Dermis microvascular lymphatic vessel endothelial cell (primary cell): Measurements from ENCODE around the gene CCDC102A. TPM values are rescaled to one million over a fixed set of nuclear protein-coding genes. Genes with fewer than 3 reads are reported as not detected.
A peak's percentile ranks its signal among the peaks of the same experiment; 100 is the strongest.

Experiments
- DNase-seq, 2 donors: peaks; one replicate each; pipeline versions ENCODE4 v3.0.0 to v3.0.0-alpha.2; 2010; ENCODE audit warnings: low read depth in 2 of 2
- total RNA-seq: library from RNA; depleted of rRNA; stranded (reverse); fragments of >200 nt; gene quantifications from 2 replicates; pipeline ENCODE4 v1.2.1, GENCODE V29; 2014

CCDC102A gene
- total RNA-seq, 1 donor from 2014 or later: 8.9 TPM

DNA sequence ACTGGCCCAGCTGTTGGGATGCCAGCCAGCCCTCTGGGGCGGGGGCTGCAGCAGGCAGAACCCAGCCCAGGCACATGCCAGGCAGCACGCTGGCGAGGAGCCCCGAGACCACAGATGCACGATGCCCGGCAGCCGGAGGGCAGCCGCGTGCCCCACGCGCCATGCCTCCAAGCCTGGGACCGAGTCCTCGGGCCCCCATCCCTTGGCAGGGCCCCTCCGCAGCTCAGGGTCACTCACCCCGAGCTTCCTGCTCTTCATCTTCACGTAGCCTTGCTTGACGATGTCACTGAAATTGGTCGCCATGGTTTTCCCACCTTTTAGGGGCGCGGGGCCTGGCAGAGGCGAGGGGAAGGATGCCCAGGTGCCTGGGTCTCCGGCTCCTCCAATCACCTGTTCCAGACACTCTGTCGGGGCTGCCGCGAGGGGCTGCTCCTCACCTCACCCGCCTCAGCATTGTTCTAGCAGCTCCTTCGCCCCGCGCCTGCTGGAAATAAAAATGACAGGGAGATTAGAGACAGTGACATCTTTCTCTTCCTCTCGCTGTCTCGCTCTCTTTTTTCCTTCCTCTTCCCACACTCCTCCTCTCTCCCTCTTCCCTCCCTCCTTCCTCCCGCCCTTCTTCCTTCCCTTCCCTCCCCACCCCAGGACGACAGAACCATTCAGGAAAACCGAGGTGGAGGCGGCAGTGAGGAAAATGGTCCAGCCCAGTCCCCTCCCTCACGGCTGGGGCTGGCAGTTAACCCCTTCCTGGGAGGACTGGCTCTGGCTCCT lies 57.0 kb downstream of the CCDC102A start:
- DNase-seq: peak in 1 of 2 donors; percentile 43

GRCh38 chr16:57478396-57479204 lies 57.8 kb downstream of the CCDC102A start:
- DNase-seq: no peak

DNA sequence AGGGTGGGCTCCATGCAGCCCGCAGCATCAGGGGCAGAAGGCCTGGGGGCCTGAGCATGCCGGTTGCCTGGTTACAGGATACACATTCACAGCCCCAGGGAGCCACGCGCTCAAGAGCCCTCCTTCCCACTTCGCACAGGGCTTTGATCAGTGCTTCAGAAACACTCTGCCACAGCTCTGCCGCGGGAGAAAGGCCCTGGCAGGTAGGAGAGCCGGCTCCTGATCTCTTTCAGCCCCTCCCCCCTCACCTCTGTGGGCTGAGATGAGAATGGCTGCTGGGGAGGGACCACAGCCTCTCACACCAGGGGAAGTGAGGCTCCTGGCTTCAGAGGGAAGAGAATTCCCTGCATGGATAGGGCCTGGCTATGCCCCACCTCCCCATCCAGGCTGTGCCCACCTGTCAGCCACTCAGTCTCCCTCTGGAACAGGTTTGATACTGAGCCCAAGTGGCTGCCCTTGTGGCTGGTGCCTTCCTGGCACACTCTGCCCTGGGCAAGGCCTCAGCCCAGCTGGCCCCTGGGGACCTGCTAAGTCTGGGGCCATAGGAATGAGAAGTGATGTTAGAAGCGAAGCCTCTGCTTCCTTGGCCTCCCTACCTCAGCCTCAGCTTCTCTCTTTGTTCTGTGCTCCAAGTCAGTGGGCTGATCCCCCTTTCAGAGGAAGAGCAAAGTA lies 58.7 kb downstream of the CCDC102A start:
- no peak for DNase-seq

DNA sequence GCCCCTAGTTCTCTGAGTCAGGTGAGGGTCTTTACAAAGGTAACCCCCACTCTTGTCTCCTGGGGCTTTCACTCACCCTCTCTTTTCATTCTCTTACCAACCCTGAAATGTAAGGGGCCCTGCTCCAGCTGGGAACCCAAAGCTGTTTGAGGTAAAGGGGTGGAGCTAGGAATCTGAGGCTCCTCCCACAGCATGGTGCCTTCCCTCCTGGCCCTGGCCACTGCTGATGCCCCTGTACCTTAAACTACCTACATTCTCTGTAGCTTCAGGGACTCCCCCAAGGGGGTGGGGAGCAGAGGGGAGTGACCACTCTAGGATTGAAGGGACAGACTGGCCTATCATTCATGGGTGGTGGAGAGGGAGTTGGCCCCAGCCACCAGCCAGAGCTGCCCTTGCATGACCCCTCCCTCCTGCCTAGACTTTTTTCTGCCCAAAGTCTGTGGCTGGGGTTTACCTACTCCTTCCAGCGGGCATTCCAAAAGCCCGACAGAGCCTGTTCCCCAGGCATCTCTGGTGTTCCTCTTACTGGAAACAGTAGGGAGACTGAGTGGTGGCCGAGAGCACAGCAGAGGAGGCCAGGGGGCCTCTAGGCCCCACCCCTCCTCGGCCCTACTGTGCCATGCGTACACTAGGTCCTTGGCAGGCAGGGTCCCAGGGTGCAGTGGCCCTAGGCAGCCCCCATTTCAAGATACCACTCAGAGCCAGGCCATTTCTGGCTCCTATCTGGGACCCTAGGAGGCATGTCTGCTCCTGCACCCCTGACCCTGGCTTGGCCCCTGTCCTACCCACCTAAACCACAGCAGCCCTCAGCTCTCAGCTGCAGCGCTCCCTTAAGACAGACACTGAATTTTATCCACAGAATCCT lies 59.6 kb downstream of the CCDC102A start:
- DNase-seq: no peak

GRCh38 chr16:57475711-57476339 lies 60.5 kb downstream of the CCDC102A start:
- DNase-seq: peak; percentile 12 to 71

DNA sequence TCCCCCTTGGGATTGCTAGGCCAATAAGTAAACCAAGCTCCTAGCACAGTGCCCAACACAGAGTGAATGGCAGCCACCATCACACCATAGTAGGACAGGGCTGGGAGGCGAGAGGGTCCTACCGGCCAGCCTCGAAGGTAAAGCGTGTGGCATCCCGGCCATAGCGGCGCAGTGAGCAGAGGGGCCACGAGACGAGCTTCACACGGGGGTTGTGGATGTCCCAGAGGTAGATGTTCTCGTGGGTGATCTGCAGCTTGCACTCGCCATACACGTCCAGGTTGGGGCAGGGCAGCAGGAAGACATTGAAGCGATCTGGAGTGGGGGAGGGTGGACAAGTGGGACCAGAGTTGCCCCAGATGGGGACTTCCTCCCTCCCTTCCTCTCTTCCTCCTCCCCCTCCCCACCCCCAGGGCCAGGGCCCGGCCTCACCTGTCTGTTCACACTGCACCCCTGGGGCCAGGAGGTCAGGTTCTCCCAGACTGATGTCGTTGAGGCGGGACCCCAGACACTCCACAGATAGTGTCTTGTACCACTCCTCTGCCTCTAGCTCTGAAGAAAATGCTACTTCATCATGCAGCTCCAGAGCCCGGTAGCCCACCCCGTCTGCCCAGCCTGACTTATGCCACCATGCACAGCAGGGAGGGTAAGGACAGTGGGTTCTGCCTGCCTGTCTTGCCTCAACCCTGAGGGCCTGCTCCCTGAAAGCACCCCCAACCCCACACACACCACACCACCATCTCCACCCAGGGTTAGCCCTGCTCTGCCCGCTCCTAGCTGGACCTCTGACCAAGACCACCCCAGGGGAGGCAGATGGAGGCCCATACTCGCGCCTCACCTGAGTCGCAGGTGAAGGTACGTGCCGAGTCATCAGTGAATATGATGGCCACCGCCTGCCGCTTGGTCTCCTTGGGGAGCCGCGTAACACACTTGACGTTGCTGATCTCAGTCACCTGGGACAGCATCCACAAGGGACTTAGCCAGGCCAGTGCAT lies 61.4 kb downstream of the CCDC102A start:
- DNase-seq: no peak

DNA sequence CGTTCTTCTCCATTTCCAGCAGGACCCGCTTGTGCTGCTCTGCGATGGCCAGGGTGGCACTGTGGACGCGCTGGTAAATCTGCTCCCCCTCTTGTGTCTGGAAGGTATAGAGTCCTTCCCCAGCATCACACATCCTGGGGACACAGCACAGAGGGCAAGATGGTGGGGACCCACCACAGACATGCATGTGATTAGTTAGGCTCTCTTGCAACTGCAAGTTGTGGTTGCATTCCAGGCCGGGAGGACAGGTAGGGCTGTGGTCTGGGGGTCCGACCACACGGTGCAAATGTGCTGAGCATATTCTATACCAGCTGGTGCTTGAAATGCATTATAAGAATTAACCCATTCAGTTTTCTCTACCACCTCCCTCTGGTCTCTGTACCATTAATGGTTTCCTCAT lies 62.5 kb downstream of the CCDC102A start:
- DNase-seq: no peak

DNA sequence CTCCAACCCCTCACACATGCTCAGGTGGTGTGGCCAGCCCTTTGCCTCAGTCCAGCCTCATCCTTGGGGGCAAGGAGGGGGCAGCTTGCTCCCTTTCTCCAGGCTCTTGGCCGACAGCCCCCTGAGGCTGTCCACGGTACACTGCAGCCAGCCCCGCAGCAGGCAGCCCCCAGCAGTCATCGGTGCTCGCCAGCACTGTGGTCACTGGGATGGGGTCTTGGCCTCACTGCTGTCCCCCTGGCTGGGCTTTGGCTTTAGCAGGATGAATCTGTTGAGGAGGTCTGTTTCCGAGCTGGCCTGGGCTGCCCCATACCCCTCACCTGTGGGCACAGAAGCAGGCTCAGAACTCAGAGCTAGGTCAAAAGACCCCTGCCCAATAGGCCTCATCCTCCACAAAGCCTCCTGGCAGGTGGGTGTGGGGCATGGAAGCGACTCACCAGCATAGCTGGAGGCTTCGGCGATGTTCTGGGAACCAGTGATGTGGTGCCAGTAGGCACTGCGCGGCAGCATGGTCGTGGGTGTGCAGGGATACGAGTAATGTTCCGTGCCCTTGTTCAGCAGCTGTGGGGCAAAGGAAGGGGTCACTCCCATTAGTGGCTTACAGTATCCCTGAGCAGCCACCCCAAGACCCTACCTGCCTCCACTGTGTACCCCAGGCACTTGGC lies 63.1 kb downstream of the CCDC102A start:
- DNase-seq: no peak

DNA sequence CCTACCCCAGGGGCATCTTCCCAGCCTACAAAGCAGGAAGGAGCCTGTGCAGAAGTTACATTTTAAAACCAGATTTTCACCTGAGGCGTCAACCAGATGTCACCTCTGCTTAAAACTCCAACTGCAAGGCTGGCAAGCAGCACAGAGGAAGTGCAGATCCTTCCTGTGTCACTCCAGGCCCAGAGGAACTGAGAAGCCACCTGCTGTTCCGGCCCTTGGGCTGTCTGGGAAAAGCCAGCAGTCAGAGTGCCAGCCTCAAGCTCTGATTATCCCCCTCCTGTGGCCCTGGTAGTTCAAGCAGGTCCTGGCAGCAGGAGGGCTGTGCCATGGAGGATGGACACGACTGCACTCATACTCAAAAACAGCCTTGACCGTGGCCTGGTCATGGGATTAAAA lies 63.7 kb downstream of the CCDC102A start:
- no peak for DNase-seq

- no peak for DNase-seq
Observed at GRCh38 chr16:57471852-57472664, 64.3 kb downstream of the CCDC102A start.

DNA sequence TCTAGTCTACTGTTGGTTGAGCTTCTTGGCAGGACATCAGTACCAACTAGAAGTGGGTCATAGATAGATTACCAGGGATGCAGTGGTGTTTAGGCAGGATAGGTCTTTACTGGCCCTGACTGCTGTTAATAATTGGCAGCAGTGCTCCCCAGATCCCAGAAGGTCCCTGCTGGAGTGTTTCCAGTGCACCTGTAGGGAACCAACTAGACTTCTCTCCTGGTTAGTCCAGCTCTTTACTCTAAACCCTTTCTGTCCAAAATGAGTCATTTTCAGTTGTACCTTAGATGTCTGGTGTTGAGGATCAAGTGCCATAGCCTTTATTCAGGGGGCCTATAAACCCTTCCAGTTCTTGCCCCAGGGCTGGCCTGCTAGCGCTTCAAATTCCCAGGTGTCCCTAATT lies 65.2 kb downstream of the CCDC102A start:
- DNase-seq: no peak

- peak in 1 of 2 donors; percentile 28 for DNase-seq
Observed at GRCh38 chr16:57470711-57471110, 65.7 kb downstream of the CCDC102A start.

DNA sequence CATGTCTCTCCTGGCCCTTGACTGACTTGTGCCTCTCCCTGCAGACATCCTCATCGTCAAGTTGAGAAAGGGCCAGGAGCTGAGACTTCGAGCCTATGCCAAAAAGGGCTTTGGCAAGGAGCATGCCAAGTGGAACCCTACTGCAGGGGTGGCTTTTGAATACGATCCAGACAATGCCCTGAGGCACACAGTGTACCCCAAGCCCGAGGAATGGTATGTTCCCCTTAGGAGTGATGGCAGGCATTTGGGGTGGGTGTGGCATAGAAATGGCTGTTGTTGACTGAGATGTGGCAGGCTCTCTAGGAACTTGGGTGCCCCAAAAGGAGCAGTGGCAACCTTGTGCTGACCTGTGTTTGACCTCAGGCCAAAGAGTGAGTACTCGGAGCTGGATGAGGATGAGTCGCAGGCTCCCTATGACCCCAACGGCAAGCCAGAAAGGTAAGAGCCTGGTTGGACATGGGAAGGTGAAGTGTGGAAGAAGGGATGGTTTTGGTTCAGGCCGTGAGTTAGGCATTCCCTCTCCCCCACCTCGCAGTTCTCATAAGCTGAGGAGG lies 66.4 kb downstream of the CCDC102A start:
- no peak for DNase-seq

DNA sequence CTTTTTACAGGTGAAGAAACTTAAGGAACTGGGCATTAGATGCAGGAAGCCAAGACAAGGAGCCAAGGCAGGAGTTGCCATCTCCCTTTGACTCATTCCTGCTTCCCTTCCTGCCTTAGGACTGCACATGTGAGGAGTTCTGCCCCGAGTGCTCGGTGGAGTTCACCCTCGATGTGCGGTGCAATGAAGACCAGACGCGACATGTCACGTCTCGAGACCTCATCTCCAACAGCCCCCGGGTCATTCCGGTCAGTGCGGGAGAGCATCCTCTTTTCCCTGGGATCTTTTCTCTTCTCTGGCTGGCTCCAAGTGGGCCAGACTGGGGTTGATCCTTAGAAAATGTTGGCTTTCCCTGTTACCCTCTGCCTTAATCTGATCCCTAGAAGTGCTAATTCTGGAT lies 67.3 kb downstream of the CCDC102A start:
- no peak for DNase-seq

- no peak for DNase-seq
Observed at GRCh38 chr16:57468346-57468745, 68.0 kb downstream of the CCDC102A start.

DNA sequence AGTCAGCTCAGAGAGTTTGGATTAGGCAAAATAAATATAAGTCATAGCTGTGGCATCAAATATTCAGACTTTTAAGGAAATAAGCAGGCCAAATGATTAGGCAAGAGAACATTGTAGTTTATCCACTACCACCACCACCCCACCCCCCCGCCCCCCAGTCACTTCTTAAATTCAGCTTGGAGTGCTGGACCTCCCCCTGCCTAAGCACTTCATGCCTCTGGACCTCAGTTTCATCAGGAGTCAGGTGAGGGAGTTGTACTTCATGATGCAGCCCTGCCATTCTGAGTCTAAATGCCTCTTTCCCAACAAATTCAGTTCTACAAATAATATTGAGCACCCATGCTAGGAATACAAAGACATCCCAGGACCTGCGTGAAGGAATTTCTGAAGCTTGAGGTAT lies 71.8 kb downstream of the CCDC102A start:
- no peak for DNase-seq

GRCh38 chr16:57462978-57463362 lies 73.4 kb downstream of the CCDC102A start:
- DNase-seq: peak in 1 of 2 donors; percentile 19
